ENCODE measurements around the gene ADAP1. TPM values are rescaled to one million over a fixed set of nuclear protein-coding genes. Genes with fewer than 3 reads are reported as not detected.

The ADAP1 gene
- total RNA-seq, 1 experiment from 2014 or later: 34.0 TPM

GRCh38 chr7:981793-982510 is 27.5 kb upstream of the ADAP1 start:
- no peaks in the 10 kb centered on the region; a peak in 1 of 4 replicates for H3K9me3 ChIP-seq (ENCODE audit: control insufficient read depth in 1 of 2, insufficient read depth in 1 of 2, low read depth in 1 of 2, low read length in 2 of 2)
- H3K4me1 ChIP-seq (ENCODE audit: control insufficient read depth in 1 of 2, insufficient read depth in 2 of 2, low read length in 2 of 2): no peaks in the 10 kb centered on the region; a peak in 1 of 4 replicates
- ChIA-PET POLR2A (no interaction called here), CTCF (interaction anchor here (0.7 kb wide), 1 partner anchor 11 kb away, joined by 3 read pairs; no protein-coding TSS in a partner anchor), RAD21 (ENCODE audit: low non-redundant PET in 1 of 2, low total read pairs in 2 of 2, uncharacterized antibody in 2 of 2, unreplicated experiment in 2 of 2) (interaction anchor here in 1 of 2 experiments (0.5 kb wide), 1 partner anchor 84 kb away, joined by 4 read pairs; no protein-coding TSS in a partner anchor)
- no peaks in the 10 kb centered on the region for H3K79me2 ChIP-seq (ENCODE audit: insufficient read depth, low read length)
- H3K27me3 ChIP-seq (ENCODE audit: insufficient read depth, low read length): no peaks in the 10 kb centered on the region
- ATAC-seq: no peak
- H3K9me2 ChIP-seq (ENCODE audit: insufficient read depth): no peaks in the 10 kb centered on the region
- H3K4me3 ChIP-seq (replicated peaks in 1 of 2; ENCODE audit: low read depth in 1 of 2, low read length in 2 of 2): no peak overlapping the region
- H3K36me3 ChIP-seq (ENCODE audit: control insufficient read depth in 1 of 2, insufficient read depth in 2 of 2, low read length in 2 of 2): no peaks in the 10 kb centered on the region
- no peaks in the 10 kb centered on the region for H4K20me1 ChIP-seq (ENCODE audit: insufficient read depth)
- TF ChIP-seq SP1 (IDR thresholded peaks at IDR 0.05; ENCODE audit: low read depth) (no peak), YY1 (IDR thresholded peaks at IDR 0.05; ENCODE audit: extremely low read depth, insufficient replicate concordance, low read depth, low read length) (no peak), ZBTB33 (IDR thresholded peaks at IDR 0.05; ENCODE audit: extremely low read depth, insufficient replicate concordance, low read length) (no peak), CEBPB (IDR thresholded peaks at IDR 0.05; ENCODE audit: low read depth) (no peak), ZNF274 (IDR thresholded peaks at IDR 0.05; ENCODE audit: low read depth, low read length) (no peak), ZFX (IDR thresholded peaks at IDR 0.05) (no peak), CTCF (IDR thresholded peaks at IDR 0.05 in 2 of 3, conservative IDR thresholded peaks at IDR 0.05 in 1 of 3; ENCODE audit: borderline replicate concordance in 1 of 3, insufficient read depth in 1 of 3, low read depth in 2 of 3, low read length in 2 of 3) (no peak), POLR2A (IDR thresholded peaks at IDR 0.05; ENCODE audit: borderline replicate concordance, extremely low read depth, insufficient read depth, insufficient read length) (no peak), RAD21 (IDR thresholded peaks at IDR 0.05; ENCODE audit: low read depth) (no peak), FOSL1 (IDR thresholded peaks at IDR 0.05; ENCODE audit: low read depth) (no peak)
- TF ChIP-seq, protein P1, sequence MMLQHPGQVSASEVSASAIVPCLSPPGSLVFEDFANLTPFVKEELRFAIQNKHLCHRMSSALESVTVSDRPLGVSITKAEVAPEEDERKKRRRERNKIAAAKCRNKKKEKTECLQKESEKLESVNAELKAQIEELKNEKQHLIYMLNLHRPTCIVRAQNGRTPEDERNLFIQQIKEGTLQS (IDR thresholded peaks at IDR 0.05): no peak
- TF ChIP-seq, protein P2, sequence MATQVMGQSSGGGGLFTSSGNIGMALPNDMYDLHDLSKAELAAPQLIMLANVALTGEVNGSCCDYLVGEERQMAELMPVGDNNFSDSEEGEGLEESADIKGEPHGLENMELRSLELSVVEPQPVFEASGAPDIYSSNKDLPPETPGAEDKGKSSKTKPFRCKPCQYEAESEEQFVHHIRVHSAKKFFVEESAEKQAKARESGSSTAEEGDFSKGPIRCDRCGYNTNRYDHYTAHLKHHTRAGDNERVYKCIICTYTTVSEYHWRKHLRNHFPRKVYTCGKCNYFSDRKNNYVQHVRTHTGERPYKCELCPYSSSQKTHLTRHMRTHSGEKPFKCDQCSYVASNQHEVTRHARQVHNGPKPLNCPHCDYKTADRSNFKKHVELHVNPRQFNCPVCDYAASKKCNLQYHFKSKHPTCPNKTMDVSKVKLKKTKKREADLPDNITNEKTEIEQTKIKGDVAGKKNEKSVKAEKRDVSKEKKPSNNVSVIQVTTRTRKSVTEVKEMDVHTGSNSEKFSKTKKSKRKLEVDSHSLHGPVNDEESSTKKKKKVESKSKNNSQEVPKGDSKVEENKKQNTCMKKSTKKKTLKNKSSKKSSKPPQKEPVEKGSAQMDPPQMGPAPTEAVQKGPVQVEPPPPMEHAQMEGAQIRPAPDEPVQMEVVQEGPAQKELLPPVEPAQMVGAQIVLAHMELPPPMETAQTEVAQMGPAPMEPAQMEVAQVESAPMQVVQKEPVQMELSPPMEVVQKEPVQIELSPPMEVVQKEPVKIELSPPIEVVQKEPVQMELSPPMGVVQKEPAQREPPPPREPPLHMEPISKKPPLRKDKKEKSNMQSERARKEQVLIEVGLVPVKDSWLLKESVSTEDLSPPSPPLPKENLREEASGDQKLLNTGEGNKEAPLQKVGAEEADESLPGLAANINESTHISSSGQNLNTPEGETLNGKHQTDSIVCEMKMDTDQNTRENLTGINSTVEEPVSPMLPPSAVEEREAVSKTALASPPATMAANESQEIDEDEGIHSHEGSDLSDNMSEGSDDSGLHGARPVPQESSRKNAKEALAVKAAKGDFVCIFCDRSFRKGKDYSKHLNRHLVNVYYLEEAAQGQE (IDR thresholded peaks at IDR 0.05; ENCODE audit: low read depth): no peak
- no peak for DNase-seq (ENCODE audit: low read depth, low spot score)
- H2AFZ ChIP-seq (ENCODE audit: low read depth, low read length, poor library complexity, severe bottlenecking): no peak overlapping the region
- no peak overlapping the region for H3K4me2 ChIP-seq (ENCODE audit: low read length)
- no peak overlapping the region for H3K9ac ChIP-seq (ENCODE audit: low read length)
- H3K27ac ChIP-seq (ENCODE audit: low read depth, low read length): no peak overlapping the region
- intact Hi-C loops (cut with micrococcal nuclease): no loop called here
- BruUV-seq (replicated peaks): no TSS peak
